HFFc6 (cell line): ENCODE results near the gene GRID2IP. TPM values are rescaled to one million over a fixed set of nuclear protein-coding genes. Genes with fewer than 3 reads are reported as not detected.

ENCODE experiments used
- DNase-seq: peaks from one replicate; pipeline ENCODE4 v3.0.0-alpha.2; 2018
- H3K27ac Mint-ChIP-seq: 2 replicates; pipeline ENCODE4 v1.8.0; 2020; ENCODE audit warnings: mild to moderate bottlenecking, mixed read lengths
- H3K27me3 Mint-ChIP-seq: 2 replicates; pipeline ENCODE4 v1.8.0; 2021; ENCODE audit warnings: mild to moderate bottlenecking, moderate library complexity, mixed read lengths; ENCODE audit not compliant: insufficient read depth
- H3K36me3 Mint-ChIP-seq: 2 replicates; pipeline ENCODE4 v1.8.0; 2021; ENCODE audit warnings: low read depth, mixed read lengths
- H3K4me1 Mint-ChIP-seq: 2 replicates; pipeline ENCODE4 v1.8.0; 2020; ENCODE audit warnings: low read depth, mixed read lengths
- H3K4me3 Mint-ChIP-seq: 2 replicates; pipeline ENCODE4 v1.8.0; 2020; ENCODE audit warnings: mild to moderate bottlenecking, moderate library complexity, mixed read lengths
- H3K9me3 Mint-ChIP-seq: 2 replicates; pipeline ENCODE4 v1.8.0; 2020; ENCODE audit warnings: mild to moderate bottlenecking, mixed read lengths
- CTCF ChIP-seq: fragments of 200-600 bp; sonication (generic); IDR thresholded peaks from 2 replicates; pipeline ENCODE4 v1.5.0; 2021; ENCODE audit warnings: antibody characterized with exemption, mild to moderate bottlenecking
- total RNA-seq, 6 experiments: library from RNA; stranded (reverse); fragmentation: NEBNext Ultra II Directional; extraction: Animal tissue kit (Norgen Biotek cat#: 25700); gene quantifications; 2 replicates in 1 of 6; 3 replicates in 5 of 6; pipeline ENCODE4 v1.2.3, GENCODE V29; 2021

The GRID2IP gene
- total RNA-seq, 6 experiments from 2014 or later: not detected

GRCh38 chr7:6516387-6516983 lies 34.8 kb downstream of the GRID2IP start:
- Mint-ChIP-seq H3K27ac (no peak overlapping the region; the same call in 1 of the 2 replicates), H3K4me3 (peak overlapping the region; percentile 75), H3K27me3 (peaks cover 1% of the 10 kb centered on the region)

GRCh38 chr7:6513541-6513940 lies 37.7 kb downstream of the GRID2IP start:
- DNase-seq: no peak
- Mint-ChIP-seq H3K4me1 (peaks cover 7% of the 10 kb centered on the region), H3K36me3 (no peaks in the 10 kb centered on the region), H3K4me3 (no peak overlapping the region), H3K27ac (no peak overlapping the region), H3K27me3 (peaks cover 8% of the 10 kb centered on the region), H3K9me3 (no peaks in the 10 kb centered on the region)
- no peak for TF ChIP-seq CTCF

More at GRCh38 chr7:6516387-6516983, 34.8 kb downstream of the GRID2IP start:
- Mint-ChIP-seq H3K36me3 (no peaks in the 10 kb centered on the region), H3K4me1 (peaks cover 7% of the 10 kb centered on the region), H3K9me3 (no peaks in the 10 kb centered on the region)
- peak; percentile 88 for TF ChIP-seq CTCF
- peak; percentile 76 for DNase-seq

GRCh38 chr7:6512892-6513291 lies 38.4 kb downstream of the GRID2IP start:
- TF ChIP-seq CTCF: no peak
- Mint-ChIP-seq H3K27ac (no peak overlapping the region), H3K27me3 (peaks cover 11% of the 10 kb centered on the region), H3K4me3 (no peak overlapping the region), H3K9me3 (no peaks in the 10 kb centered on the region), H3K36me3 (no peaks in the 10 kb centered on the region), H3K4me1 (peaks cover 7% of the 10 kb centered on the region)
- no peak for DNase-seq

GRCh38 chr7:6510476-6511133 lies 40.7 kb downstream of the GRID2IP start:
- Mint-ChIP-seq H3K4me3 (no peak overlapping the region), H3K27me3 (peaks cover 26% of the 10 kb centered on the region), H3K27ac (no peak overlapping the region), H3K36me3 (no peaks in the 10 kb centered on the region), H3K9me3 (no peaks in the 10 kb centered on the region), H3K4me1 (no peaks in the 10 kb centered on the region)
- no peak for DNase-seq
- TF ChIP-seq CTCF: no peak

GRCh38 chr7:6508950-6509349 lies 42.3 kb downstream of the GRID2IP start:
- H3K27me3 Mint-ChIP-seq: peaks cover 31% of the 10 kb centered on the region
- TF ChIP-seq CTCF: no peak
- no peaks in the 10 kb centered on the region for H3K9me3 Mint-ChIP-seq
- H3K36me3 Mint-ChIP-seq: no peaks in the 10 kb centered on the region
- DNase-seq: no peak
- H3K4me1 Mint-ChIP-seq: no peaks in the 10 kb centered on the region
- no peak overlapping the region for H3K4me3 Mint-ChIP-seq
- no peak overlapping the region for H3K27ac Mint-ChIP-seq
